NCI-H226 (cell line): Measurements from ENCODE around the gene TIMM13.
A peak's percentile ranks its signal among the peaks of the same experiment; 100 is the strongest.
"Not testable (repeated sequence)": the region's sequence is repeated elsewhere in the genome, so short reads cannot be mapped to it uniquely, and the experiment has no call there.

Experiments
- DNase-seq: peaks from one replicate; pipeline ENCODE4 v3.0.0-alpha.2; 2015

The TIMM13 gene

DNA sequence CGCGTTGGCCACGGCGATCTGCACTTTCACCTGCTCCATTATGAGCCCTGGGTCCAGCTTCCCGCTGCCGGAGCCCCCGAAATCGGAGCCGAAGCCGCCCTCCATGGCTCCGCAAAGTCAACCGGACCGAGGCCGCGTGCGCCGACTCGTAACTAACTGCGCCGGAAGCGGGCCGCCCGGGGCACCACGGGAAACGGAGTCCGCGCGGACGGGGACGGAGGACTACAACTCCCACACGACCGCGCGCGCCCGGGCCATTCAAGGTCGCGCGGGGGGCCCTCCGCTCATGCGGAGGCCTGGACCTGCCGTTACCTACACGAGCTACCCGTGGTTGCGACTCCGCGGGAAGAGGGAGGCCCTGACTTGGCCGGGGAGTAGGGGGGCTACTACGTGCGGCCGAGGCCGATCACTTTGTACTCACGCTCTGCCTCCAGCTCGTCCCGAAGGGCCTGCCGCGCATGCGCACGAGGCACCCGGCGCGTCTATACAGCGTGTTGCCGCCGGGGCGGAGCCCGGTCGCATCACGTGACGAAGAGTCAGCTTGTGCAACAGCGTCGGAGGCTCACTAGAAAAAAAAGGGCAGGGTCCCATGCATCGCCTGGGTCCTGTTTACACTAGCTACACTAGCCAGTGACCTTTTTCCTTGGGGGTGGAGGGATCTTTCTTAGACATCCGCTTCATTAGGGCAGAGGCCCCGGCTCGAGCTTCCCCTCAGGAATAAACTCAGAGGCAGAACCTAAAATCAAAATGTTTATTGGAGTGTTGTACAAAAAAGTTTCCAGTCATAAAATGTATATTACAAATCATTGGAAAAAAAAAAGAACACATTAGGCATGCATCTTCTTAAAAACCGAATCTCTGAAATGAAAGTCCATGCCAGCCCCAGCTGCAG, at the start of gene TIMM13:
Gene TIMM13, minus strand, starts transcription at position 158 of the 892 bp plus-strand sequence. Its CDS starts 53 bp downstream, at position 105.
- peak; percentile 88 for DNase-seq

DNA sequence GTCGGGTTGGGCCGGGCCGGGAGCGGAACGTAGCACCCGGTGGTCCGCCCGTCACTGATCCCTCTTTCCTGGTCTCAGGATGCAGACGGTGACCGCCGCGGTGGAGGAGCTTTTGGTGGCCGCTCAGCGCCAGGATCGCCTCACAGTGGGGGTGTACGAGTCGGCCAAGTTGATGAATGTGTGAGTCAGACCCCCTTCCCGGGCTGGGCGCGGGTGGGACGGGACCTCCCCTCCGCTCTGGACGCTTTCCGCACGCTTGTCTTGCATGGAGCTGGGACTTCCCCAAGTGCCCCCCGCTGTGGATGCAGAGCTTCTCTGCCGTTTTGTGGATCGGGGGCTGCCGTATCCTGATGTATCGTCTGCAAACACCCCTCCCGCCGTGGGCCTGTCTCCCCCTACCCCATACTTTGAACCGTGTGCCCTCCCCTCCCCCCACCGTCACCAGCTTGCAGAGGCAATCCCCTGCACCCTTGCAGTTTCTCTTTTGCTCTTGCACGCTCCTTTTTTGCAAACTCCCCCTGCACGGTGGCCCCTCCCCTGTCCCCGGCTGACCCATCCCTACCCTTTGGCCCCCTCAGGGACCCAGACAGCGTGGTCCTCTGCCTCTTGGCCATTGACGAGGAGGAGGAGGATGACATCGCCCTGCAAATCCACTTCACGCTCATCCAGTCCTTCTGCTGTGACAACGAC, 49.2 kb upstream of the TIMM13 start:
- DNase-seq, result peak; percentile 67

DNA sequence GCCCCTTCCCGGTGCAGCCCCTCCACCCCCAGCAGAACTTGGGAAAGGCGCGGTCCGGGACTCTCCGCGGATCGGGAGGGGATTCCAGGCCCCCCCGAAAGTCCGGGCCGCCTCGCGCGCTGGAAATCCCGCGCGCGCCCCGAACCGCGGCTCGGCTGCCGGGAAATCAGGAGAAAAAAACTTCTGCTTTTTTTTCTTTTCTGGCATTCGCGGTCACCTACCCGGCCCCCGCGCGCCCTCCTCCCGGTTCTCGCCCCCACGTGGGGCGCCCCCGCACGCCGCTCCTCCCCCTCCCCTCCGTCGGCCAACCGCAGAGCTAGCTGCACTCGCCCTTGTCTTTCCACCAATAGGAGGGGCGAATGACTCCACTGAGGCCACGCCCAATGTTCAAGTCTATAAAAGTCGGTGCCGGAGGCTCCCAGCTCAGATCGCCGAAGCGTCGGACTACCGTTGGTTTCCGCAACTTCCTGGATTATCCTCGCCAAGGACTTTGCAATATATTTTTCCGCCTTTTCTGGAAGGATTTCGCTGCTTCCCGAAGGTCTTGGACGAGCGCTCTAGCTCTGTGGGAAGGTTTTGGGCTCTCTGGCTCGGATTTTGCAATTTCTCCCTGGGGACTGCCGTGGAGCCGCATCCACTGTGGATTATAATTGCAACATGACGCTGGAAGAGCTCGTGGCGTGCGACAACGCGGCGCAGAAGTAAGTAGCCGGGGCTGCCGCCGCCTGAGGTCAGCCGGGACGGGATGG, 48.5 kb upstream of the TIMM13 start, which contains the start of gene GADD45B:
Gene GADD45B, plus strand, starts transcription at position 426 of the 749 bp plus-strand sequence. Its CDS starts 232 bp downstream, at position 658.
- peak; percentile 91 for DNase-seq

- peak; percentile 75 for DNase-seq
Observed at GRCh38 chr19:2475018-2475701, 47.8 kb upstream of the TIMM13 start.

- DNase-seq, result peak; percentile 86
Observed at GRCh38 chr19:2474232-2475017, 47.0 kb upstream of the TIMM13 start.

GRCh38 chr19:2469915-2470200, 42.5 kb upstream of the TIMM13 start:
- DNase-seq, result not testable (repeated sequence)

GRCh38 chr19:2469102-2469914, 41.9 kb upstream of the TIMM13 start:
- DNase-seq, result no peak

GRCh38 chr19:2468596-2468995, 41.2 kb upstream of the TIMM13 start:
- DNase-seq, result no peak

GRCh38 chr19:2464389-2464788, 37.0 kb upstream of the TIMM13 start:
- no peak for DNase-seq

DNA sequence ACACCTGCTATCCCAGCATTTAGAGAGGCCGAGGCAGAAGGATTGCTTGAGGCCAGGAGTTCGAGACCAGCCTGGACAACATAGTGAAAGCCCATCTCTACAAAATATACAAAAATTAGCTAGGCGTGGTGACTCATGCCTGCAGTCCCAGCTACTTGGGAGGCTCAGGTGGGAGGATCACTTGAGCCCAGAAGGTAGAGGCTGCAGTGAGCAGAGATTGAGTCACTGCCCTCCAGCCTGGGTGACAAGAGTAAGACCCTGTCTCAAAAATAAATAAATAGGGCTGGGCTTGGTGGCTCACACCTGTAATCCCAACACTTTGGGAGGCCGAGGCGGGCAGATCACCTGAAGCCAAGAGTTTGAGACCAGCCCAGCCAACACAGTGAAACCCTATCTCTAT, 36.3 kb upstream of the TIMM13 start:
- not testable (repeated sequence) for DNase-seq

GRCh38 chr19:2462635-2463421, 35.4 kb upstream of the TIMM13 start:
- DNase-seq, result peak; percentile 100

GRCh38 chr19:2461751-2462634, 34.6 kb upstream of the TIMM13 start:
- peak; percentile 76 for DNase-seq

DNA sequence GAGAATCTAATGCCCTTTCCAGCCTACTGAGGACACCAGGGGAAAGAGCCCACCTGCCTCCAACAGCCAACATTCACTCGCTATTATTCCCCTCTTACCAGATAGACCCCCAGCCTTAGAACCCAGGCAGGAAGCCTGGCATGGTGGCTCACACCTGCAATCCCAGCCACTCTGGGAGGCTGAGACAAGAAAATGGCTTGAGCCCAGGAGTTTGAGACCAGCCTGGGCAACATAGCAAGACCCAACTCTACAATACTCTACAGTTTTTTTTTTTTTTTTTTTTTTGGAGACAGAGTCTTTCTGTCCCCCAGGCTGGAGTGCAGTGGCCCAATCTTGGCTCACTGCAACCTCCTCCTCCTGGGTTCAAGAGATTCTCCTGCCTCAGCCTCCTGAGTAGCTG, 32.9 kb upstream of the TIMM13 start:
- DNase-seq, result no peak

DNA sequence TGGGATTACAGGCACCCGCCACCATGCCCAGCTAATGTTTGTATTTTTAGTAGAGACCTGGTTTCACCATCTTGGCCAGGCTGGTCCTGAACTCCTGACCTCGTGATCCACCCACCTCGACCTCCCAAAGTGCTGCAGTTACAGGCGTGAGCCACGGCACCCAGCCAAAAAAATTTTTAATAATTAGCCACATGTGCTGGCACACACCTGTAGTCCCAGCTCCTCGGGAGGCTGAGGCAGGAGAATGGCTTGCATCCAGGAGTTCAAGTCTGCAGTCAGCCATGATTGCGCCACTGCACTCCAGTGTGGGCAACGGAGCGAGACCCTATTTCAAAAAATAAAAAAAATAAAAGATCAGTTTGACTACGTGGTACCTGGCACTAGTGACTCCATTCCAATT, 31.4 kb upstream of the TIMM13 start:
- not testable (repeated sequence) for DNase-seq

GRCh38 chr19:2458054-2458453, 30.7 kb upstream of the TIMM13 start:
- no peak for DNase-seq

GRCh38 chr19:2457394-2458037, 30.1 kb upstream of the TIMM13 start:
- no peak for DNase-seq

DNA sequence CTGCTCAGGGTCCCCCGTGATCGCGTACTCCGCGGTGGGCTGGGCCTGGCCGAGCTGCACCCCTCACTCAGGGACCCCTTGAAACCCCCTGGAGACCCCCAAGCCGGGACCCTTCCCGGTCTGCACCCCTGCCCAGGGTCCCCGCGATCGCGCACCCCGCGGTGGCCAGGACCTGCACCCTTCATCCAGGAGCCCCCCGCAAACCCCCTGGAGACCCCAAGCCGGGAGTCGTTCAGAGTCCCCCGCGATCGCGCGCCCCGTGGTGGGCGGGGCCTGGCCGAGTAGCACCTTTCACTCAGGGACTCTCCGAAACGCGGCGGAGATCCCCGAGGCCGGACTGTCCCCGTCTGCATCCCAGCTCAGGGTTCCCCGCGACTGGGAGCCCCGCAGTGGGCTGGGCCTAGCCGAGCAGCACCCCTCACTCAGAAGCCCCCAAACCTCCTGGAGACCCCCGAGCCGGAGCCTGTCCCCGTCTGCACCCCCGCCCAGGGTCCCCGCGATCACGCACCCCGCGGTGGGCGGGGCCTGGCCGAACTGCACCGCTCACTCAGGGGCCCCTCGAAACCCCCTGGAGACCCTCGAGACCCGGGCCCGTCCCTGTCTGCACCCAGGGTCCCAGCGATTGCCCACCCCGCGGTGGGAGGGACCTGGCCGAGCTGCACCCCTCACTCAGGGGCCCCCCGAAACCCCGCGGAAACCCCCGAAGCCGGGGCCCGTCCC, 28.6 kb upstream of the TIMM13 start:
- no peak for DNase-seq
